NK-92 (cell line): ENCODE measurements around the gene JAM3.
A peak's percentile ranks its signal among the peaks of the same experiment; 100 is the strongest.

Experiments used
- DNase-seq: peaks from one replicate; lab custom pipeline; 2025; ENCODE audit not compliant: unreplicated experiment; lab: John Stamatoyannopoulos, UW

The JAM3 gene

DNA sequence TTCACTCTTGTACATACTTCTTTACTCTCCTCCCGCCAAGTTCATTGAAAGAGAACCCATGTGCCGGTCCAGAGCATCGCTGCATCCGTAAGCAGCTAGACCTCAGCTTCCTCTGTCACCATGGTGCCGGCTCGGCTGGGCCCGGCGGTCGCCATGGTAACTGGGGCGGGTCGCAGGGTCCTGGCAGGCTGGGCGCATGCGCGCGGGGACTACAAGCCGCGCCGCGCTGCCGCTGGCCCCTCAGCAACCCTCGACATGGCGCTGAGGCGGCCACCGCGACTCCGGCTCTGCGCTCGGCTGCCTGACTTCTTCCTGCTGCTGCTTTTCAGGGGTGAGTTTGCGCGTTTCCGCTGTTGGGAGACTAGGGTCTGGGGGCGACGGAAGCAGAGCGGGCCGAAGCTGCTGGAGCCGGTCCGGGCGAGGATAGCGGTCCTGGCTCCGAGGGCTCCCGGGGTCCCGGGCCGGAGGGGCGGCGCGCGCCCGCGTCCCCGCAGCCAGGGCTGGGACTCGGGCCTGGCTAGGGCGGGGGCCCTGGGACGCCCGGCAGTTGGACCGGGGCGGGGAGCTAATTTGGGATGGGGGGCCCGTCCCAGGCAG, at the start of gene JAM3:
Gene JAM3, plus strand, starts transcription at position 244 of the 597 bp plus-strand sequence. Its CDS starts 12 bp downstream, at position 256.
- DNase-seq: peak; percentile 74

DNA sequence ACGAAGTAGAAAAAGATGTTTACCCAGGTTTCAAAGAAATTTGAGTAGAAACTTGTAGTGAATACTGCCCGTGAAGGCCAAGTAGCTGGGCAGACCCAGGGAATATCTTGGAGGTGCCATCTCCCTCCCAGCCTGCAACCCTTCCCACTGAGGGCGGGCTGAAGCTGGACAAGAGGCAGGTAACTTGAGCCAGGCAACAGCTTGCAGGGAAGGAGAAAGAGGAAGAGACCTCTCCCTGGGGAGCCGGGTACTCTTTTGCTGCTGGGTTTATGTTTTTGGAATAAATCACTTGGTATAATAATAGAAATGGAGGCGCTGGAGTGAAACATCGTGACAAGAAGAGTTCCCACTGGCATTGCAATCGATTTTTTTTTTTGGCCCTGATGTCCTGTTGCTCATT, 49.4 kb upstream of the JAM3 start:
- DNase-seq: no peak

- no peak for DNase-seq
These were observed 48.3 kb upstream of the JAM3 start for GRCh38 chr11:134020598-134020997.

DNA sequence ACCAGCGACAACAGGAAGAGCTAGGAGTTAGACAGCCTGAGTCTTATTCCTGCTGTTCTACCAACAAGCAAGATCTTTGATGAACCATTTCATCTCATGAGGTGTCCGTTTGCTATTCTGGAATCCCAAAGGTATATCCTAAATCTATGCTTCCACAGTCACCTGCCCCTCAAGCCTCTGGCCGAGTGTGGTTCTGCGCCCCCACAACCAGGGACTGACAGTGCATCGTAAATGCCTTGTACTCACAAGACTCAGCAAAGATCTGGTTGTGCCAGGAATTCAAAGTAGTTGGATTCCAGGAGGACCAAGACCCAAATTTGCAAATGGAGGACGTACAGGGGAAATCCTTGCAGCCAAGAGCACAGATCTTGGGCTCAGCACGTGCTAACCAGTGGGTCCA, 47.5 kb upstream of the JAM3 start:
- no peak for DNase-seq

GRCh38 chr11:134022748-134023147, 46.1 kb upstream of the JAM3 start:
- DNase-seq: no peak

- DNase-seq: no peak
These were observed 44.3 kb upstream of the JAM3 start for GRCh38 chr11:134024420-134025081.

- no peak for DNase-seq
These were observed 43.8 kb upstream of the JAM3 start for GRCh38 chr11:134025082-134025429.

- no peak for DNase-seq
These were observed 42.1 kb upstream of the JAM3 start for GRCh38 chr11:134026655-134027343.

- no peak for DNase-seq
These were observed 41.2 kb upstream of the JAM3 start for GRCh38 chr11:134027671-134028070.

GRCh38 chr11:134028368-134028920, 40.4 kb upstream of the JAM3 start:
- DNase-seq: no peak

DNA sequence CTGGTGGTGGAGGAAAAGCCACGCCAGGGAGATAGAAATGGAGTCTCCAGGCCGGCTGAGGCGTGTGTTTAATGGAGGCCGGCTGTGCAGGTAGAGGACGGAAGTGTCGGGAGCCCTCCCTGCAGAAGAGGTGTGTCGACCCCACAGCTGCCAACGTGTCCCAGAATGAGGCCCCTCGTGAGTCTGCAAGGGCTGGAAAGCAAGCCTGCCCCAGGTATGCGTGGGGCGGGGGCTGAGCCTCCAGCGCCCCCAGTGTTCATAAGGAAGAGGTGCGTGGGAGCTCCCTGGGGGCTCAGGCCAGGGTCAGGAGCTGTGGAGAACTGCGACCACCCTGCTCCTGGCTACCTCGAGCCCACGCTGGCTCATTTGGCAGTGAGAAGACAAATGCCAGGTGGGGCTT, 38.0 kb upstream of the JAM3 start:
- DNase-seq: no peak

DNA sequence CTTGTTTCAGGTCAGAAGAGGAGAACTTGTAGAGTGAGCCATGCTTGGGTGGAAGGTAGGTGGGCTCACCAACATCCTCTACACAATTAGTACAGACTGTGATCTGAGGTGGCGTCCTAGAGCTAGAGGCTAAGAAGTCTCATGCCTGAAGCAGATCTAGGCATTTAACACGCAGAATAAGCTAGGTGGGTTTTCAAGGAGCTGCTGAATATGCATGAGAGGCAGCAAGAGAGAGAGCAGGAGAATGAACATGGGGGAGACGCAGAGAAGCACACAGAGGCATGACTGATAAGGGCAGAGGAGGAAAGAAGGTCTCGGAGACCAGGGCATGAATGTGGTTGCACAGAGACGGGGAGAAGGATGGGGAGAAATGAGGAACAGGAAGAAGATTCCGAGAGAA, 36.8 kb upstream of the JAM3 start:
- no peak for DNase-seq

DNA sequence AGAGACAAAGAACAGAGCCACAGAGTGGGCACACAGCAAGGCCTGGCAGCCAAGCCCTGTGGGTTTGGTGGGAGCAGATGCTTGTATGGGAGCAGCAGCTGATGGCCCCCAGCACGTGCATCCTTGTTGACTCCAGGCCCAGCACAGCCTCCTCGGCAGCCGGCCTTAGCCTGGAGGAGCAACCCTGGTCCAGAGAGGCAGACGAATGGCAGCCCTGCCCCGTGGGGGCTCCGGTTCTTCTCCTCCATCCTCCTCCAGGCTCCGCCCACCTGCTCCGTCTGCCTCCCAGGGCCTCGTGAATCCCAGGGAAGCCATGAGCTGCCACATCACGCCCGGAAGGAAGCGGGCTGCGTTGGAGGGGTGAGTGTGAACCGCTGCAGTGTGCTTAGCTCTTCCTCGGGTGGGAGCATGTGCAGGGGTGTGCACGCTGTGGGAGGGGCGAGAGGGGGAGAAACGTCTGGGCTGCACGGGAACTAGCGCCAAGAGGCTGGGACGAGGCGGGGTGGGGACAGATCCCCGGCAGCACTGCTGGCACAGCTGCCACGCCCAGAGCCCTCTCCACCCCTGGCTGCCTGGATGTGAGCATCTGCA, 36.3 kb upstream of the JAM3 start:
- no peak for DNase-seq

GRCh38 chr11:134033276-134033675, 35.6 kb upstream of the JAM3 start:
- no peak for DNase-seq

DNA sequence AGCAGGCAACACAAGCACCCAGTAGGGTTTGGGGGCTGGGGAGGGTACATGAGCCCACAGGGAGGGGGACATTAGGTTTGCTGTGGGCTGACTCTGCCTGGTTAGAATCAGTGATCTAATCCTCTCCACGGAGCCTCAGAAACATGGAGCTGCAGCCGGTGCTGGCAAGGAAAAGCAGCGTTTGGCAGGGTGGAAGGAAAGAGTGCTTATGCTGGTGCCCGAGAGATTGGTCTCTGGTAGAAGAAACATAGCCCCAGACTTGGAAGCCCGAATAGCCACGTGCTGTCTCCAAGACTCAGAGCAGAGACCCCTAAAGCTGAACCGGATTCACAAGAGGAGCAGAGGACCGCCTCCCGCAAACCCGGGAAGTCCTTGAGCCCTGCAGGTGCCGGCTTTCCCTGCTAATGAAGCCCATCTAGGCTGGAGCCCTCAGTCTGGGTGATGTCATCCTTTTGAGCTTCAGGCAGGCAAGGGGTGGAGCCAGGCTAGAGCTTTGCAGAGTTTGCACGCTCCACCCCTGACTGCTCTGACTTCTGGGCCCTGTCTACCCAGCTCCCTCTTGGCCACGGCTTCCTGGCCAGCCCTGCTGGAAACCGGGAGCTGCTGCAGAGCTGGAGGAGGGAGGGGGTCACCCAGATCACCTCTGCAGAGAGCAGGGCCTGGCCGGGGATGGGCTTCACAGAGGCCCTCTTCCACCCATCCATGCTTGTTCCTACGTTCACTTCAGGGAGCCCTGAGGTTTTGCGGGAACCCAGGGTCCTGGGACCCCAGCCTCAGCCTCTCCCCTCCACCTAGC, 35.0 kb upstream of the JAM3 start:
- DNase-seq: no peak

GRCh38 chr11:134034496-134035381, 34.1 kb upstream of the JAM3 start:
- DNase-seq: no peak

GRCh38 chr11:134036492-134037045, 32.3 kb upstream of the JAM3 start:
- DNase-seq: no peak

- DNase-seq: no peak
These were observed 31.6 kb upstream of the JAM3 start for GRCh38 chr11:134037046-134037908.
